ENCODE results near the gene SSH2.

- no peak for TF ChIP-seq CTCF (IDR thresholded peaks at IDR 0.05)
- TF ChIP-seq POLR2AphosphoS5 (IDR thresholded peaks at IDR 0.05; ENCODE audit: low read depth, low read length): no peak
- TF ChIP-seq MAX (IDR thresholded peaks at IDR 0.05; ENCODE audit: low read depth): no peak
- no peak for TF ChIP-seq ZBTB33 (IDR thresholded peaks at IDR 0.05; ENCODE audit: borderline replicate concordance, low read depth)
- no peak for TF ChIP-seq REST (IDR thresholded peaks at IDR 0.05; ENCODE audit: low read depth, low read length)
- TF ChIP-seq USF1 (IDR thresholded peaks at IDR 0.05; ENCODE audit: borderline replicate concordance, low read depth): no peak
- TF ChIP-seq JUND (IDR thresholded peaks at IDR 0.05): no peak
- TF ChIP-seq SMC3 (IDR thresholded peaks at IDR 0.05; ENCODE audit: low read depth, low read length): no peak
- TF ChIP-seq RAD21 (IDR thresholded peaks at IDR 0.05; ENCODE audit: low read length): no peak
- no peak for TF ChIP-seq PBX3 (IDR thresholded peaks at IDR 0.05)
- no peak for TF ChIP-seq USF2 (IDR thresholded peaks at IDR 0.05; ENCODE audit: borderline replicate concordance, low read depth, low read length)
- TF ChIP-seq ELF1 (IDR thresholded peaks at IDR 0.05): no peak
- no peak for TF ChIP-seq SIN3A (IDR thresholded peaks at IDR 0.05; ENCODE audit: borderline replicate concordance, low read depth, low read length)
- TF ChIP-seq YY1 (IDR thresholded peaks at IDR 0.05; ENCODE audit: low read depth): no peak
These were observed 2.5 kb downstream of the SSH2 start for GRCh38 chr17:29927546-29927945.

Measured in SK-N-SH (cell line).